HG03571 (cell line): ENCODE measurements around the gene NRARP.
"Not testable (repeated sequence)": the region's sequence is repeated elsewhere in the genome, so short reads cannot be mapped to it uniquely, and the experiment has no call there.

Source experiments
- ATAC-seq: cut with Tn5 transposase; IDR thresholded peaks from one replicate; pipeline ENCODE4 v1.9.1; 2021; ENCODE audit not compliant: unreplicated experiment

NRARP gene

DNA sequence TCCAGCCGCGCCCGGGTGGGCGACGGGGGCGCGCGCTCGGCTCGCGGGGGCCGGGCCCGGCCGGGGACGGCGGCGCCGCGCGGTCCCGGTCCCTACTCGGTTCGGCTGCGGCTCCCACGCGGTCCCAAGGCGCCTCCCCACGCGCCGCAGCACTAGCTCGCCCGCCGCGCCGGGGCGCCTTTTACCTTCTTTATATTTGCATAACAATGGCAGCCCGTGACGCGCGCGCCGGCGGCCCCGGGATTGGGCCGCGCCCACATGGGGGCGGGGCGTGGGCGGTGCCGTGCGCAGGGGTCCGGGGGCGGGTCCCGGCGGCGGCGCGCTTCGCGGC, at the start of gene NRARP:
TSS of gene NRARP (minus strand) at position 154 of the 331 bp plus-strand sequence. CDS start 343 bp downstream, outside the sequence.
- ATAC-seq: peak; percentile 67

DNA sequence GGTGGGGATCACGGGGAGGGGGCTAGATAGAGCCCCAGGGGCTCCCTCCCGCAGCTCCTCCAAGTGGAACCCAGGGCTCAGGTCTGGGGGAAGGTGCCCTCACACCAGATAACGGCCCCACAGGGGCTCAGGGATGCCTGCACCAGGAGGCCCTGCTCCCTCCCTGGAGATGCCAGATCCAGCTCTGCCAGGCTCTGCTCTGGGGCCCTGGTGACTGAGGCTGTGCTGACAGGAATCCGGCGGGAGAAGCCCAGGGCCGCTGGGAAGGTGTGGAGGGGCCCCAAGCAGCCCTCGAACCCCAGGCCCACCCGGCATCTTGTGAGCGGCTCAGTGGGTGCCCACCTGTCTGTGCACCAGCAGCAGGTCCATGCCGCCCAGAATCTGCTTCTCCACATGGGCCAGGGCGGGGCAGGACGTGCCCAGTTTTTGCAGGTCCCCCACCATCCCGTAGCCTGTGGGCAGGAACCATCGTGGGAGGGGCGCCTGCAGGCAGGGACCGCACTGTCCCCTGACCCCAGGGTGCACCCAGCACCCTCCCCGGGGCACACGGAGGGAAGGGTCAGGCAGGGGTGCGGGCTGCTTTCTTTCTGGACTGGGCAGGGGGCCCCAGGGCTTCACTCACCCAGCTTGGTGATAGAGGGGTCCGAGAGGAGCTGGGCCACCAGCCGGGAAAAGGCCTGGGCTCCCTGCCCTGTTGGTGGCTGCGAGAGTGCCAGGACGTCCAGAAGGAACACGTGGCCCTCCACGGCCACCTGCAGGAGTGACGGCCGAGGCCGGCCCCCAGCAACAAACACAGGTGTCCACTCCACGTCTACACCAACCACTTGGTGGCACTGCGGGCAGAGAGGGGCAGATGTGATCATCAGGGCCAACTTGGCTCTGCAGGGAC, 48.9 kb upstream of the NRARP start:
- ATAC-seq: no peak

DNA sequence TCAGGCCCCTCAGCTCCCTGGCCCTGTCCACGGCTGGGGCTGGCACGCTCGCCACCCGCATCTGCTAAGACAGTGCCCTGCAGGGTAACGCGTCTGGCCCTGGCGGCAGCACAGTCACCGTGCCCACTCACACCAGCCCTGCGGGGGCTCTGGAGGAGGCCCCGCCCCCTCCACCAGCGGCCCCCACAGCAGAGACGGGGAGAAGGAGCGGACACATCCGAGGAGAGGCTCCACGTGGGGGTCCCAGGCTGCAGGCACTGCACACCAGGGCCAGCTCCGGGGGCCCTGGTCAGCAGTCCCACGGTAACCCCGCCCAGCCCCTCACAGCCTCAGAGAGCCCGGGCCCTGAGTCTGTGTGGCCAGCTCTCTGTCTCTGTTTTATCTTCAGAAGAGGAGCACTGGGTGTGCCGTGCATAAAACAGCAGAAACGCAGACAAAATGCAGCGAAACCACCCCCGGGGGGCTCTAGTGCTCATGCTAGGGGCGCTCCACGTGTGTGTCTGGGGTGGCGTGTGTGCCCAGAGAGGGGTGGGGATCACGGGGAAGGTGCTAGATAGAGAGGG, 47.5 kb upstream of the NRARP start:
- no peak for ATAC-seq

DNA sequence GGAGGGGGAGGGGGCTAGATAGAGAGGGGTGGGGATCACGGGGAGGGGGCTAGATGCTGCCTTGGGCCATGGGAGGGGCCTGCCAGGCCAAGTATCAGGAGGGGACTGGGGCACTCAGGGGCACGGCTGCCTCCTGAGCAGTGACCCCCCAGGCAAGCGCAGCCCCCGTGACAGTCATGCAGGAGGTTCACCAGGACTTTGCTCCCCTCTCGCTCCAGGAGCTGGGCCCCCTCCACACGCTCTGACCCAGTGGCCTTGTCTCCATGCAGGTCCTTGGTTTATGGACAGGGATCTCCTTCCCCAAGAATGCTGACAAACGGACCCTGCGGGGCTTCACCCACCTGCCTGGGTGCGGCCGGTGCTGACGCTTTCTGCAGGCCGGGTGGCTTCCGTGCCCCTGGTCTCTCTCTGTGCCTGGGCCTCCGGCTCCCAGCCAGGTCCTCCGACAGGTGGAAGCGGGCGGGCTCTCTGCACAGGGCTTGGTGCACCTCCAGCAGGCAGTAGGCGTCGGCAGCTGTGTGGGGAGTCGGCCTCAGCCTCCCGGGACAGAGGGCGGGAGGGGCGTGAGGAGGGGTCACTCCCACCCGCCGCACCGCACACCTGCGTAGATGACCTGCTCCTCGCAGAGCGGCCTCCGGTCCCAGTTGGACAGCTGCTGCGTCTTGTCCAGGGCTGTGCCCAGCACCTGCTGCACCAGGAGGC, 46.8 kb upstream of the NRARP start:
- ATAC-seq: no peak

DNA sequence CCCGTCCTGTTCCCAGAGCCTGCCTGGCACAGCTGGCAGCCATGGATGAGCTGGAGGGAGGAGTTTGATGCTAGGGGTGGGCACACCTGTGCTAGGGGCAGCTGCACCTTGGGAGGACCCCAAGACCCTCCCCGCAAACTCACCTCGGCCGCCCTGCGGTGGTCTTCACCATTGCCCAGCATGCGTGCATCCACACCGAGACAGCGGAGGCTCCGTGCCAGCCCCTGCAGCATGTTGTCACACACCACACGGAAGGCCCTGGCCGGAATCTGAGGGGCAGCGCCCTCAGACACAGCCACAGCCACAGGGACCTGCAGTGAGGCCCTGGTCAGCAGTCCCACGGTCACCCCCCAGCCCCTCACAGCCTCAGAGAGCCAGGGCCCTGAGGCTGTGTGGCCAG, 45.9 kb upstream of the NRARP start:
- ATAC-seq: no peak

GRCh38 chr9:137342482-137342881, 40.4 kb upstream of the NRARP start:
- ATAC-seq: no peak

DNA sequence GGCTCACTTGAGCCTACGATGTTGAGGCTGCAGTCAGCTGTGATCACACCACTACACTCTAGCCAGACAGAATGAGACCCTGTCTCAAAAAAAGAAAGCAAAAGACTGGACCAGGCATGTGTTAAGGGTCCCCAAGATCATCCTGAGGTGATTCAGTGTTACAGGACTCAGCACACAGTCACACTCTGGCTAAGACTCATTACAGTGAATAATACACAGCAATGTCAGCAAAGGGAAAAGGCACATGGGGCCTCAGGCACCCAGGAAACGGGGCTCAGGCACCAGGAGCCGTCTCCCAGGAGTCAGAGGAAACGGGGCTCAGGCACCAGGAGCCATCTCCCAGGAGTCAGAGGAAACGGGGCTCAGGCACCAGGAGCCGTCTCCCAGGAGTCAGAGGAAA, 39.2 kb upstream of the NRARP start:
- ATAC-seq: no peak

- not testable (repeated sequence) for ATAC-seq
Observed at GRCh38 chr9:137339908-137340462, 37.9 kb upstream of the NRARP start.

GRCh38 chr9:137339045-137339907, 37.2 kb upstream of the NRARP start:
- ATAC-seq: no peak

DNA sequence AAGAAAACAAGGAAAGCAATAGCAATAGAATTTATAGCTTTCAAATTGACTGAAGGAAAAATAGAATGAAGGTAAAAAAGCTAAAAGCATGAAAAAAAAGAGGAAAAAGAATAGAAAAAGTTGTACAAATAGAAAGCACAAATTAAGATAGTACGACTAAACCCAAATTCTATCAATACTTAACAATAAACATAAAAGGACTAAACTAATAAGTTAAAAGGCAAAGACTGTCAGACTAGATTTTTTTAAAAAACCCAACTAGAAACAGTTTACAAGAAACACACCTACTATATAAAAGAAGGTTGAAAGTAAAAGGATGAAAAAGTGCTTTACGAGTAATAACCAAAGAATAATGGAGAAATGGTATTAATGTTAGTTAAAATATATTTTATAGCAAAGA, 34.7 kb upstream of the NRARP start:
- ATAC-seq: no peak

- ATAC-seq: no peak
Observed at GRCh38 chr9:137333016-137333671, 31.1 kb upstream of the NRARP start.

DNA sequence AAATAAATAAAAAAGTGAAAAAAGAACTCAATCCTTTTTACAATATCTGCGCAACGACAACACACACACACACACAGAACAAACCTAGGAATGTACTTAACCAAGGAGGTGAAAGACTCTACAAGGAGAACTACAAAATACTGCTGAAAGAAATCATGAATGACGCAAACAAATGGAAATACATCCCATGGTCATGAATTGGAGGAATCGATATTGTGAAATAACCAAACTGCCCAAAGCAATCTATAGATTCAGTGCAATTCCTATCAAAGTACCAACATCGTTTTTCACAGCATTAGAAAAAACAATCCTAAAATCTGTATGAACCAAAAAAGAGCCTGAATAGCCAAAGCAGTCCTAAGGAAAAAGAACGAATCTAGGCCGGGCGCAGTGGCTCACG, 29.9 kb upstream of the NRARP start:
- no peak for ATAC-seq

DNA sequence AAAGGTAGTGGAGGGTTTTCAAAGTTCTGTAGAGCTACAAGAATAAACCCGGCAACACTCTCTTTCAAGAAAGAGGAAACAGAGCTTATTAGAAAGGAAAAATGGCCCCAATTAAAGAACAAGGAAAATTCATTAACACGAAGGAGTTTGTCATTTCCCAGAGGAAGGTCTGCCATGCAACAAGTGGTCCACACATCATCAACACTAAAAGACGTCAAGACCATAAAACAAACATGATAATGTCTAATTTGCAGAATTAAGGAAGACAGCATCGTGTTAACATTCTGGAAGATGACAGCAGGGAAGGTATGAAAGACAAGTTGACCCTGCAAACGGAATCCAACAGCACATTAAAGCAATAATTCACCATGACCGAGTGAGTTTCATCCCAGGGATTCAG, 28.6 kb upstream of the NRARP start:
- ATAC-seq: no peak

GRCh38 chr9:137329590-137329989, 27.5 kb upstream of the NRARP start:
- not testable (repeated sequence) for ATAC-seq

DNA sequence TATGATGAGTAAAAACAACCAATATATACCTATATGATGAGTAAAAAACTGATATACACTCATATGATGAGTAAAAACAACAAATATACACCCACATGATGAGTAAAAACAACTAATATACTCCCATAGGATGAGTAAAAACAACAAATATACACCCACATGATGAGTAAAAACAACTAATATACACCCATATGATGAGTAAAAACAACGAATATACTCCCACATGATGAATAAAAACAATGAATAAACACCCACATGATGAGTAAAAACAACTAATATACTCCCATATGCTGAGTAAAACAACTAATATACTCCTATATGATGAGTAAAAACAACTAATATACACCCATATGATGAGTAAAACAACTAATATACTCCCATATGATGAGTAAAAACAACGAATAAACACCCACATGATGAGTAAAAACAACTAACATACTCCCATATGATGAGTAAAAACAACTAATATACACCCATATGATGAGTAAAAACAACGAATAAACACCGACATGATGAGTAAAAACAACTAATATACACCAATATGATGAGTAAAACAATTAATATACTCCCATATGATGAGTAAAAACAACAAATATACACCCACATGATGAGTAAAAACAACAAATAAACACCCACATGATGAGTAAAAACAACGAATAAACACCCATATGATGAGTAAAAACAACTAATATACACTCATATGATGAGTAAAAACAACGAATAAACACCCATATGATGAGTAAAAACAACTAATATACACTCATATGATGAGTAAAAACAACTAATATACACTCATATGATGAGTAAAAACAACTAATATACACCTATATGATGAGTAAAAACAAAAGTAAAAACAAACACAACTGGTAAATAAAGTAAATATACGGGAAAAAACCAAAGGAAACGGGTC, 25.8 kb upstream of the NRARP start:
- ATAC-seq: not testable (repeated sequence)

GRCh38 chr9:137326445-137327065, 24.5 kb upstream of the NRARP start:
- no peak for ATAC-seq

GRCh38 chr9:137325799-137326198, 23.7 kb upstream of the NRARP start:
- ATAC-seq: no peak

DNA sequence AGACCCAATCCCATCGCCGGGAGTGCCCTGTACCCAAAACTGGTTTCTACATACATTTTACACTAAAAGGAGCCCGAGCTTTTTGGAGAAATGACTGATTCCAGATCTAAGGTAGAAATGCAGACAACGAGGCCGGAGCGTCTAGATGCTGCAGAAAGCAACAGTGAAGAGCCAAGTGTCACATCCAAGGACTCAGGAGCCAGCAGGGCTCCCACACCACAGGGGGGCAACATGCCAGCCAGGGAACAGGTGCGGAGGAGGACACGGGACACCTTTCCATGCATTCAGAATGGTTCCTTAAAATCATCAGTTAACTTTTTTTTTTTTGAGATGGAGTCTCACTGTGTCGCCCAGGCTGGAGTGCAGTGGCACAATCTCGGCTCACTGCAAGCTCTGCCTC, 23.1 kb upstream of the NRARP start:
- ATAC-seq: no peak
